ENCODE measurements around the gene NPW.

- TF ChIP-seq TAF1 (IDR thresholded peaks at IDR 0.05; ENCODE audit: low read depth) (no peak), EP300 (IDR thresholded peaks at IDR 0.05; ENCODE audit: borderline replicate concordance) (no peak), CREB1 (IDR thresholded peaks at IDR 0.05; ENCODE audit: low read depth) (no peak), ZBTB7A (IDR thresholded peaks at IDR 0.05; ENCODE audit: low read depth) (no peak), MAX (IDR thresholded peaks at IDR 0.05) (no peak), CEBPB (IDR thresholded peaks at IDR 0.05) (no peak), YY1 (IDR thresholded peaks at IDR 0.05; ENCODE audit: low read depth) (no peak), EGR1 (IDR thresholded peaks at IDR 0.05) (no peak), TCF12 (IDR thresholded peaks at IDR 0.05; ENCODE audit: low read depth) (no peak)
Observed at GRCh38 chr16:2001035-2001434, 18.6 kb upstream of the NPW start.
